Measurements from ENCODE around the gene RPH3AL. TPM values are rescaled to one million over a fixed set of nuclear protein-coding genes. Genes with fewer than 3 reads are reported as not detected.
A peak's percentile ranks its signal among the peaks of the same experiment; 100 is the strongest.
"Not testable (repeated sequence)": the region's sequence is repeated elsewhere in the genome, so short reads cannot be mapped to it uniquely, and the experiment has no call there.

Gene RPH3AL
- total and polyA plus RNA-seq, 7 donors = 3.7 to 18.5 (median 9.7) TPM

DNA sequence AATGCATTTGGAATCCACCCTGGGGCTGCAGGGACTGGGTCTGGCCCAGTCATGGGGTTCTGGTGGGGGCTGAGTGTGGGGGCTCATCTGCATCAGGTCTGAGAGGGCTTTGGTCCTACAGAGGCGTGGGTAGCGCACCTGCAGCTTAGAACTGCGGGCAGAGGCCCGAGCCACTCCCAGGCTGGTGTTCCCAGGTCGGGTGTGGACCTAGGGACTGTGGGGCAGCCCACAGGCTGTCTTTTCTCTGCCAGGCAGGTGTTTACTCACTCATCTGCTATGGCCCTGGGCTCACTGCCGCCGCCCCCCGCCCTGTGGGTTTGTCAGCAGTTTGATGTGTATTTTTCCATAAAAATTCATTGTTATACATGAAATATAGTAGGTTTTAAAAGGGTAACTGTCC lies 144.2 kb downstream of the RPH3AL start:
- Histone ChIP-seq H3K9me3 (no peaks in the 10 kb centered on the region), H3K4me3 (no peak overlapping the region), H3K27me3 (ENCODE audit: insufficient read depth in 3 of 3, low read length in 2 of 3) (peaks cover 0 to 6% (median 1%) of the 10 kb centered on the region in 3 donors), H3K27ac (no peak overlapping the region), H3K36me3 (ENCODE audit: insufficient read depth in 1 of 2, low read depth in 1 of 2) (peaks cover 0 to 3% of the 10 kb centered on the region in 2 donors), H3K4me1 (no peaks in the 10 kb centered on the region)
- 95 to 98% (median 98%) methylated on average over 4 to 8 of the region's 8 CpGs for WGBS, 3 donors
- DNase-seq = no peak
- TF ChIP-seq, protein P1, sequence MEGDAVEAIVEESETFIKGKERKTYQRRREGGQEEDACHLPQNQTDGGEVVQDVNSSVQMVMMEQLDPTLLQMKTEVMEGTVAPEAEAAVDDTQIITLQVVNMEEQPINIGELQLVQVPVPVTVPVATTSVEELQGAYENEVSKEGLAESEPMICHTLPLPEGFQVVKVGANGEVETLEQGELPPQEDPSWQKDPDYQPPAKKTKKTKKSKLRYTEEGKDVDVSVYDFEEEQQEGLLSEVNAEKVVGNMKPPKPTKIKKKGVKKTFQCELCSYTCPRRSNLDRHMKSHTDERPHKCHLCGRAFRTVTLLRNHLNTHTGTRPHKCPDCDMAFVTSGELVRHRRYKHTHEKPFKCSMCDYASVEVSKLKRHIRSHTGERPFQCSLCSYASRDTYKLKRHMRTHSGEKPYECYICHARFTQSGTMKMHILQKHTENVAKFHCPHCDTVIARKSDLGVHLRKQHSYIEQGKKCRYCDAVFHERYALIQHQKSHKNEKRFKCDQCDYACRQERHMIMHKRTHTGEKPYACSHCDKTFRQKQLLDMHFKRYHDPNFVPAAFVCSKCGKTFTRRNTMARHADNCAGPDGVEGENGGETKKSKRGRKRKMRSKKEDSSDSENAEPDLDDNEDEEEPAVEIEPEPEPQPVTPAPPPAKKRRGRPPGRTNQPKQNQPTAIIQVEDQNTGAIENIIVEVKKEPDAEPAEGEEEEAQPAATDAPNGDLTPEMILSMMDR (IDR thresholded peaks at IDR 0.05) = no peak
- ATAC-seq = no peak
- intact Hi-C loops (cut with DNase I) = no loop called here

DNA sequence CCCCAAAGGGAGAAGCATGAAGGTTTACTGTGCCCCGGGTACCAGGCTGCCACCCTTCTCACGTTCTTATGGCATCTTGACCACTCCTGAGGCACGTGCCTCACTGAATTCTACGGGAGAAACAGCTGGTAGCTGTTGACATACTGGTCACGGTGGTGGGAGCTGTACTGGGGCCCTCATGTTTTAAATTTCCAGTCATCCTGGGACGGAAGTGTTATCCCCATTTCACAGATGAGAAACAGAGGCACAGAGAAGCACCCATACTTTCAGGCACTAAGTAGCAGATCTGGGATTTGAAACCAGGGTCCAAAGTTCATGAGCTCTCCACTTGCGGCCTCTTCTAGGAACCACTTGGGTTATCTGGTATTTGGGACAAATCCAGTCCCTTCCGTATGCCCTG lies 144.8 kb downstream of the RPH3AL start:
- peaks cover 0 to 6% (median 1%) of the 10 kb centered on the region in 3 donors for H3K27me3 ChIP-seq (ENCODE audit: insufficient read depth in 3 of 3, low read length in 2 of 3)
- H3K4me3 ChIP-seq = no peak overlapping the region
- no peak for DNase-seq
- peaks cover 0 to 3% of the 10 kb centered on the region in 2 donors for H3K36me3 ChIP-seq (ENCODE audit: insufficient read depth in 1 of 2, low read depth in 1 of 2)
- intact Hi-C loops (cut with DNase I) = no loop called here
- H3K4me1 ChIP-seq = no peaks in the 10 kb centered on the region
- no peak overlapping the region for H3K27ac ChIP-seq
- TF ChIP-seq, protein P1 (IDR thresholded peaks at IDR 0.05) = no peak
- 61 to 74% (median 69%) methylated on average over 8 of the region's 8 CpGs for WGBS, 3 donors
- ATAC-seq = no peak
- H3K9me3 ChIP-seq = no peaks in the 10 kb centered on the region

DNA sequence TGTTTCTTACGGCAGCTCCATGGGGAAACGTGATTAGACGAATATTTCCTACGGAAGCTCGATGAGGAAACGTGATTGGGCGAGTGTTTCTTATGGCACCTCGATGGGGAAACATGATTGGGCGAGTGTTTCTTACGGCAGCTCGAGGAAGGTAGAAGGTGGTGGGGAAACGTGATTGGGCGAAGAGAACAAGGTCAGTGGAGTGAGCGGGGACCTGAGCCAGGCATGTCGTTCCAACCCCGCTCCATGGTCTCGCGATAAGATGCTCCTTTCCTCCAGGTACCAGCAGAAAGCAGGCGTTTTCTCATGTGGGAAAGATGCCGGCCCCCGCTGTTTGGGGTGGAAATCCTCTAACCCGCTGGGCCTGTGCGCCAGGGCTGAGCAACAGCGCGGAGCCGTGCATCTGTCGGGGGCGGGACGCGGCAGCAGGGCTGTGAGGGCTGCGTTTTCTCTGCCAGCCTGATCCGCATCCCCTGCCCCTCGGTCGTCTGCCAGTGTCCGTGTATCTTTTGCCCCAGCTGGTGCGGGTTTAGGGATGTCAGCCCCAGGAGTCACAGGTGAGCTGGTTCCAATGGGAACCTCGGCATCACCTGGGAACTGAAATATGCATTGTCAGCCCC lies 145.6 kb downstream of the RPH3AL start:
- no peak overlapping the region for H3K4me3 ChIP-seq
- intact Hi-C loops (cut with DNase I) = no loop called here
- ATAC-seq (no peak), DNase-seq (no peak)
- WGBS, 3 donors = 69 to 95% (median 74%) methylated on average over 37 of the region's 37 CpGs
- no peaks in the 10 kb centered on the region for H3K9me3 ChIP-seq
- peaks cover 0 to 3% of the 10 kb centered on the region in 2 donors for H3K36me3 ChIP-seq (ENCODE audit: insufficient read depth in 1 of 2, low read depth in 1 of 2)
- TF ChIP-seq, protein P1 (IDR thresholded peaks at IDR 0.05) = no peak
- peaks cover 0 to 6% (median 3%) of the 10 kb centered on the region in 3 donors for H3K27me3 ChIP-seq (ENCODE audit: insufficient read depth in 3 of 3, low read length in 2 of 3)
- no peaks in the 10 kb centered on the region for H3K4me1 ChIP-seq
- no peak overlapping the region for H3K27ac ChIP-seq

DNA sequence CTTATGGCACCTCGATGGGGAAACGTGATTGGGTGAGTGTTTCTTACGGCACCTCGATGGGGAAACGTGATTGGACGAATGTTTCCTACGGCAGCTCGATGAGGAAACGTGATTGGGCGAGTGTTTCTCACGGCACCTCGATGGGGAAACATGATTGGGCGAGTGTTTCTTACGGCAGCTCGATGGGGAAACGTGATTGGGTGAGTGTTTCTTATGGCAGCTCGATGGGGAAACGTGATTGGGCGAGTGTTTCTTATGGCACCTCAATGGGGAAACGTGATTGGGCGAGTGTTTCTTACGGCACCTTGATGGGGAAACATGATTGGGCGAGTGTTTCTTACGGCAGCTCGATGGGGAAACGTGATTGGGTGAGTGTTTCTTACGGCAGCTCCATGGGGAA lies 146.1 kb downstream of the RPH3AL start:
- H3K27ac ChIP-seq; H3K36me3 ChIP-seq (ENCODE audit: insufficient read depth in 1 of 2, low read depth in 1 of 2); intact Hi-C loops (cut with DNase I); ATAC-seq; DNase-seq; H3K9me3 ChIP-seq; H3K4me1 ChIP-seq; H3K27me3 ChIP-seq (ENCODE audit: insufficient read depth in 3 of 3, low read length in 2 of 3); H3K4me3 ChIP-seq: not testable (repeated sequence)
- WGBS, 3 donors = 95 to 96% (median 96%) methylated on average over 27 of the region's 27 CpGs

DNA sequence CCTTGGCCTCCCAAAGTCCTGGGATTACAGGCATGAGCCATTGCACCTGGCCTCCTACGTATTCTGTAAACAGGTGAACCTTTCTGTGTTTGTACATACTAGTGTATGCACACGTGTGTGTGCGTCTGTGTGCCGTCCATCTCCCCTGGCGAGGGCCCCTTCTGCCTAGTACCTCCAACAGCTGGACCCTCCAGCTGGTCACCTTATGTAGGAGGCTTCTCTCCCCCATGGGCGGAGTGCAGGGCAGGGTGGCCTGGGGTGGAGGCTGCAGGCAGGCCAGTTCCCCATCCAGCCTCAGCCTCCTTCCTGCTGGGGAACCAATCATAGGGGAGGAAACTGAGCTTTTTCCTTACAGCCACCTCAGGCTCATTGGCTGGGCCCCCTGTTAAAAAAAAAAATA lies 146.8 kb downstream of the RPH3AL start:
- DNase-seq (peak in 1 of 2 donors; percentile 11), ATAC-seq (no peak)
- 55 to 62% (median 62%) methylated on average over 6 of the region's 6 CpGs for WGBS, 3 donors
- Histone ChIP-seq H3K4me1 (no peaks in the 10 kb centered on the region), H3K27ac (no peak overlapping the region), H3K9me3 (no peaks in the 10 kb centered on the region), H3K4me3 (no peak overlapping the region), H3K36me3 (ENCODE audit: insufficient read depth in 1 of 2, low read depth in 1 of 2) (no peaks in the 10 kb centered on the region), H3K27me3 (ENCODE audit: insufficient read depth in 3 of 3, low read length in 2 of 3) (peaks cover 0 to 6% (median 4%) of the 10 kb centered on the region in 3 donors)
- TF ChIP-seq, protein P1 (IDR thresholded peaks at IDR 0.05) = no peak
- intact Hi-C loops (cut with DNase I) = no loop called here

Measured in psoas muscle (tissue), 8 donors.